Fibroblast of peridontal ligament (primary cell): ENCODE measurements around the gene PNPLA3.

Experiments used
- DNase-seq: peaks from one replicate; pipeline ENCODE4 v3.0.0-alpha.2; 2010; ENCODE audit errors: extremely low read depth

Gene PNPLA3

GRCh38 chr22:43993072-43993760, 69.6 kb downstream of the PNPLA3 start:
- peak; percentile 71 for DNase-seq

GRCh38 chr22:43994006-43994405, 70.4 kb downstream of the PNPLA3 start:
- DNase-seq: no peak

GRCh38 chr22:43994416-43994815, 70.8 kb downstream of the PNPLA3 start:
- DNase-seq: no peak

- DNase-seq: no peak
These were observed 71.6 kb downstream of the PNPLA3 start for GRCh38 chr22:43995057-43995685.

GRCh38 chr22:43995798-43996169, 72.2 kb downstream of the PNPLA3 start:
- DNase-seq: no peak

GRCh38 chr22:43996170-43996980, 72.8 kb downstream of the PNPLA3 start:
- no peak for DNase-seq

- no peak for DNase-seq
These were observed 73.3 kb downstream of the PNPLA3 start for GRCh38 chr22:43996981-43997265.
